Suppressor macrophage treated with lipopolysaccharide for 4 hours (primary cell): ENCODE measurements around the gene IVD.
"Not testable (repeated sequence)": the region's sequence is repeated elsewhere in the genome, so short reads cannot be mapped to it uniquely, and the experiment has no call there.

ENCODE experiments used
- DNase-seq: peaks from one replicate; pipeline ENCODE4 v3.0.0-alpha.2; 2020

The IVD gene

GRCh38 chr15:40440743-40441564, 35.4 kb downstream of the IVD start, which contains the start of gene BAHD1:
Gene BAHD1, plus strand, starts transcription at chr15:40440953. Its CDS starts 17,512 bp downstream, at chr15:40458465.
- peak; percentile 96 for DNase-seq

GRCh38 chr15:40441565-40442531, 36.3 kb downstream of the IVD start:
- DNase-seq: peak; percentile 30

GRCh38 chr15:40443255-40443654, 37.7 kb downstream of the IVD start:
- no peak for DNase-seq

- no peak for DNase-seq
Observed at GRCh38 chr15:40443846-40444245, 38.3 kb downstream of the IVD start.

GRCh38 chr15:40444736-40445135, 39.1 kb downstream of the IVD start:
- no peak for DNase-seq

GRCh38 chr15:40445421-40445922, 39.9 kb downstream of the IVD start:
- DNase-seq: no peak

- no peak for DNase-seq
Observed at GRCh38 chr15:40446144-40446543, 40.5 kb downstream of the IVD start.

GRCh38 chr15:40448354-40448753, 42.8 kb downstream of the IVD start:
- DNase-seq: no peak

GRCh38 chr15:40449275-40449674, 43.7 kb downstream of the IVD start:
- DNase-seq: no peak

- DNase-seq: no peak
Observed at GRCh38 chr15:40450047-40450446, 44.5 kb downstream of the IVD start.

- no peak for DNase-seq
Observed at GRCh38 chr15:40451527-40452158, 46.0 kb downstream of the IVD start.

GRCh38 chr15:40452296-40453090, 46.9 kb downstream of the IVD start:
- no peak for DNase-seq

GRCh38 chr15:40453941-40454340, 48.3 kb downstream of the IVD start:
- DNase-seq: not testable (repeated sequence)

- peak; percentile 43 for DNase-seq
Observed at GRCh38 chr15:40454904-40455391, 49.4 kb downstream of the IVD start.

GRCh38 chr15:40456299-40456712, 50.7 kb downstream of the IVD start:
- no peak for DNase-seq

- no peak for DNase-seq
Observed at GRCh38 chr15:40456738-40457137, 51.1 kb downstream of the IVD start.

GRCh38 chr15:40458495-40459371, 53.1 kb downstream of the IVD start:
- no peak for DNase-seq

GRCh38 chr15:40459391-40460015, 53.9 kb downstream of the IVD start:
- DNase-seq: no peak

GRCh38 chr15:40460404-40460803, 54.8 kb downstream of the IVD start:
- DNase-seq: no peak

- DNase-seq: no peak
Observed at GRCh38 chr15:40461958-40462357, 56.4 kb downstream of the IVD start.
